Stimulated activated CD8-positive, alpha-beta memory T cell treated with anti-CD3 and anti-CD28 coated beads, Interleukin-4, amount 100 ng/mL, for 1 hour (primary cell): Measurements from ENCODE around the gene AMOTL1.
"Not testable (repeated sequence)": the region's sequence is repeated elsewhere in the genome, so short reads cannot be mapped to it uniquely, and the experiment has no call there.

ENCODE experiments used
- DNase-seq, 2 donors: peaks; one replicate each; pipeline ENCODE4 v3.0.0-alpha.2; 2020; ENCODE audit warnings: low read depth in 2 of 2, low spot score in 1 of 2

Gene AMOTL1

DNA sequence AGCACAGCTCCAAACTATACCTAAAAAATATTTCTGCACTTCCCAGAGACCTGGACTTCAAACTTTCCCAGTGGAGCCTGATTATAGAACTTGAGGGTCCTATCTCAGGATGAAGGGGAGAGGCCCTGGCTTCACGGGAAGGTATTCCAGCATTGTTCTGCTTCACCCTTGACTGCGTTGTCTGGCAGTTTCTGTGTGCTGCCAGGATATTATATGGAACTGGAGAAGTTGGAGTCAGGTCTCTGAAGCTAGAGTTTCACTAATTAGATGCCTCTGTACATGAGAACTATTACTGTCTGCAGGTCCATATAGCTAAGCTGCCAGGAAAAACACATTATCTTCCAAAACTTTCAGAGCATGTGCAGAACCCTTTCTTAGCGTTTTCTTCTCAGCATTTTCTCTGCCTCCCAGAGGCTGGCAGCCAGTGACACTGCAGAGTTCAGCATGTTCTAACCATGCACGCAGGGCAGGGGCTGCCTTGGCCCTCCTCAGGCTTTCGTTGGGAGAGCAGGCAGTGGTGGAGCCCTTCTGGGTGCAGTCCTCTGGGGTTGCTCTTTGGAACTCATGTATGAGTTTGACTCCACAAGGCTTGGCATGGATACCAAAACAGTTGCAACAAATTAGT is 105.9 kb downstream of the AMOTL1 start:
- no peak for DNase-seq

DNA sequence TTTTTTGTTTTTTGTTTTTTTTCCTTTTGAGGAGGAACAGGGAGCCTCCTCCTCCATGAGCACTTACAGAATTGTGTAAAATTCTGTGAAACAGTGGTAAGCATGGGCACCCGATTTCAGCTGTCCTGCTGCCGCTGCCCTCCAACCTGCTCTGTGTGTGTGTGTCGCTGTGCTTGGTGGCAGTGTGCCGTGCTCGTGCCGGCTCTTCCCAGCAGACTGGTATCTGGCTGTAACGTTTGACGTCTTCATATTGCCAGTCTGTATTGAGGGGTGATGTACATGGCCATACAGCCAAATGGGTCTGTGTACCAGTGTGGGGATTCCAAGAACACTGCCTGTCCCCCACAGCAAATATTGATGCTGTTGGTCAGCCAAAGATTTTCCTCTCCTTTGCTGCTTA is 108.1 kb downstream of the AMOTL1 start:
- no peak for DNase-seq

DNA sequence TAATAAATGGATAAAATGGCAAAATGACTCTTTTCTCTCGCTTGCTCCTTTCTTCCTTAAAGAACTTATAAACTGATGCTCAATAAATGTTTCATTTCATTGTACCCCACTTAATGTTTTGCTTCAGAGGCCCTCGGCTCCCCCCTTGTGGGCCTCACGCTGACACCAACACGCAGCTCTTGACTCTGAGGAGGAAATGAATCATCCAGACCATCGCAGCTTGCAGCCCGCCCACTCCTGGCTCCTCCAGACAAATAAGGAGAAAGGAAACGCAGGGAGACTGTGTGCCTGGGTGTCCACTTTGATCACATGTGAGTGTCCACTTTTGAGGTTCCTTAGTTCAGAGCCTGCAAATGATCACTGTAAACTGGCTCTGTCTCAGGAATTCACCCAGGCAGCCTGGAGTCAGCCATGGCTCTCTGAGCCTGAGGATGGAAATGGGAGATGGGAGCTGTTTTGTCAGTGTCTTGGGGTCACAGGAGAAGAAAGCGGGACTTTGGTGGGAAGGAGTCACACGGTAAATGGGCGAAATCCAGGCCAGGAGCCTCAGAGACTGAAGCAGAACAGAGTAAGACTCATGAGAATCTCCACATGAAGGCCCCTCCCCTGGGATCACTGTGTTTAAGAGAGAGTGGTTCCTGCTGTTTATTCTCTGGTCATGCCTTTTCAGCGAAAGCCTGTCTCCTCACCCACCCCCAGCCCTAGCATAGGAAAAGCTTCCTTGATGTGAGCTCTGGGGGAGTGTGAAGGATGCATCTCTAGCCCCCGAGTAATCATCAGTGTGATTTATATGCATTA is 108.7 kb downstream of the AMOTL1 start:
- DNase-seq = peak in 1 of 2 donors; percentile 9

DNA sequence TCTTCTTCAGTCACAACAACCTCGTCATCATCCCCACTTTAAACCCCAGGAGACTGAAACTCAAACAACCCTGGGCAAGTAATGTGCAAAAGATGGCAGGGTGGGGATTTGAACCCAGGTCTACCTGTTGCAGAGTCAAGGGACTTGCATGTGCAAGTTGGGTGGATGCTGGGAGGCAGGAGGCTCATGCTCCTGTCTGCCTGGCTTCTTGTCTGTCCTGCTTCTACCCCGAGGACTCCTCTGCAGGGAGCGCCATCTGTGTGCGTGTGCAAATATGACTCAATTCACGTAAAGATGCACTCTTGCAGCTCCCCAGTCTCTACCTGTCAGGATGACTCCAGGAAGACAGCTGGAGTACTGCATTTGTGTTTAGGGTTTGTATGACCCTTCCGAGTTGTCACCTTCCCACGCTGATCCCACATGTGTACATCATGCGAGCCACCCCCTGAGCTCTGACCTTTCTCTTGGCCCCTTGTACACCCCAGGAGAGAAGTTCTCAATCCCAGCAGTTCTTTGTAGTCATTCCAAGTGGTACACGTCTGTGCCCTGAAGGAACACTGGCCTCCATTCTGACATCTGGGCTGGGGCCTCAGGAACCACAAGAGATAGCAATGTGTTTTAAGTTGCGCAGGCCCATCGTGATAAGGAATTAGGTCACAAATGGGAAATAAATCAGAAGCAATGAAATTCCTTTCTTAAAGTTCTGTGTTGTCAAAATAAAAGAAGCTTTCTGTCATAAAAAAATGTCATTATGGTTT is 109.5 kb downstream of the AMOTL1 start:
- DNase-seq = no peak

DNA sequence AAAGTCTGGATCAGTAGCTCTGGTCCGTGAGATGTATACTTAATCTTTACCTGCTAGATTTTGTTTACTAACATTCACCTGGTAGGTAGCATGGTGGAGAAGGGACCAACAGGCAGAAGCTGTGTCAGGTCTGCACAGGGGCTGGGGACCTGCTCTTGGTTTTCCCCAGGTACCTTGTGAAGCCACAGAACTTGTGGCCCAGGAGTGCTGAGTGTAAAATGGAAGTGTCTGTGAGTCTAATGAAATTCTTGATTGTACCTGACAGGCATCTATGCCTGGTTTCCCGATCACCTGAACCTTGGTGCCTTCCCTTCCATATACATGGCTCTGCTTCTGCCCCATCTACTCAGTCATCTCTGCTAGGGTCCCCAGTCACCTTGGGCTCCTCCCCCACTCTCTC is 110.8 kb downstream of the AMOTL1 start:
- no peak for DNase-seq

DNA sequence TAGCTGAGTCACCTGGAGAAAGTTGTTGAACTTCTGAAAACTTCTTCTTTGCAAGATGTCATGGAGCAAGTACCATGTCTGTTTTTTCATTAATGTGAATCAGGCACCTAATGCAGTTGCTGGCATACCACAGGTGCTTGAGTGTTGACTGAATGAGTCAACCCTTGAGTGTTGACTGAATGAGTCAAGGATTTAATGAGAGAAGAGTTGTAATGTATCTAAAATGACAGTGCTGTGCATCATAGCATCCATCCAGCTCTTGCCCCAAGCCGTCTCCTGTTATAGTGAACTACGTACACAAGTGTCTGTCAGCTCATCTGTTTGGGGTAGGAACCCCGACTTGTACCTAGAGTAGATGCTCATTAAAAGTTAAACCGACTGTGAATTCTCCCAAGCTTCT is 112.1 kb downstream of the AMOTL1 start:
- no peak for DNase-seq

DNA sequence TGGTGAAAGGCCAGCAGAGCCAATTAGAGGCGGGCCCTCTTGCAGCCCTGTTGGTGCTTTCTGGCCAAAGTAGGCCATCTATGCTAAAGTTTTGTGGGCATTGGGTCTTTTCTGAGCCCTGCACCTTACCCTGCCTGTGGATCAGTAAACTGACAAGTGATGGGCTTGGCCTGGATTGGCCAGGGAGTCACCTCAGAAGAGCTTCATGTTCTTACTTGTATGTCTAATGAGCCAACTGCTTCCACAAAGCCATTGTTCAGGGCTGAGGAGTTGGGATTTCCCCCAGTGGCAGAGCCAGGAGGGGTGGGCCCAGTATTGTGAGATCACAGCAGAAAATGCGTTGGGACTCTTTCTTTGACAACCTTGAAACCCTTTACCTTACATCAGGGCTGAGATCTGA is 114.8 kb downstream of the AMOTL1 start:
- DNase-seq = no peak

DNA sequence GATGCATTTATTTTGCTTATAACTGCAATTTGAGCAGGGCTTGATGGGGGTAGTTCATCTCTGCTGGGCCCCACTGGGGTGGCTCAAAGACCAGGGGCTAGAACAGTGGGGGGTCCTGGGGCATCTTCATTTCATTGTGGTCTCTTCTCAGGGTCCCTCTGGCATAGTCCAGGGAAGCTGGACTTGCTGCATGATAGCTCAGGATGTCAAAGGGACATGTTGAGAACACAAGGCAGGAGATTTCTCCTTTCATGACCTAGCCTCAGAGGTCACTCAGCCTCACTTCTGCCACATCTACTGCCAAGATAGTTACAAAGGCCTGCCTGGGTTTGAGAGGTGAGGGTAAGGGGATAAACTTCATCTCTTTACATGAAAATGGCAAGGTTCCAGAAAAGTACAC is 115.7 kb downstream of the AMOTL1 start:
- no peak for DNase-seq

DNA sequence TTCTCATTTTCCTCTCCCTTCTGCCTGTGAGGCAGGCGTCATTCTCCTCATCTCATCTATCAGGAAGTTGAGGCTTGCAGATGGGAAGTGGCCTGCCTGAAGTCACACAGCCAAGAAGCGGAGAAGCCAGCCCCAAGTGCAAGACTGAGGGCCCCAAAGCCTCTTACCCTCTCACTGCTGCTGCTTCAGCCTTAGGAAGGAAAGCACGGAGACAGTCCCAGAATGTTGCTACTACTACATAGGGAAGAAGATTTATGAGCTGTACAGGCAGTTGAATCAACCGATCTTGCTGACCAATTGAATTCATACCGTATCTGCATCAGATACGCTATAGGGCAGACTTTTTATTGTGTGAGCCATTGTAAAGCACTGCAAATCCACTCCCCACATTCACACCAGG is 116.2 kb downstream of the AMOTL1 start:
- no peak for DNase-seq

DNA sequence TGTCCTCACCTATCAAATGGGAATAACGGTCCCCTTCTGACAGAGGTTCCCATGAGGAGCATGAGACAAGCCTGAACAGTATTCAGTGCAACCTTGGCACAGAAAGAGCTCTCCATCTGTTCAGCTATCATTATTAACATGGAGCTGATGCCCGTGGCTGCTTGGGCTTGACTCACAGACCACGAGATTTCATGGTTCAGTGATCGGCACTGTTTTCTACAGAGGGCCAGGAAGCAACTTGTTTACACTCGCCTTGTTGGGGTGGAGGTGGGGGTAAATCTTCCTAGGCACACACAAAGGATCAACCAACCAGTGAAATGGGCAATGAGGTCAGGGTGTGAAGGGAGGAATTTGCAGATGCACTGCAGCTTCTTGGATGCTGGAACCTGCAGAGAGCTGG is 117.0 kb downstream of the AMOTL1 start:
- no peak for DNase-seq

DNA sequence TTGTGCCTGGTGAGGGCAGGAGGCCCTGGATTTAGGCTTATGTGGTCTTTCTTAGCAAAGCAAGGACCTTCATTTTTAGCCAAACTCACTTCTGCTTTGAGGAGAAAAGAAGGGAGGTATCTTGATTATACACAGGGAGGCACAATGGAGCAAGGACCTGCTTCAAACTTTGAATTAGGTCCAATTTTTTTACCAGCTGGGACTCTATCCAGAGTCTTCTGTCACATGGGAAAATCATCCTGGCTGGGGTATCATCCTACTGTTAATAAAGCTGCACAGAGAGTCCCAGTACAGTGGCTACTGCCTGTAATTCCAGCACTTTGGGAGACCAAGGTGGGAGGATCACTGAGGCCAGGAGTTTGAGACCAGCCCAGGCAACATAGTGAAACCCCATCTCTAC is 117.4 kb downstream of the AMOTL1 start:
- no peak for DNase-seq

DNA sequence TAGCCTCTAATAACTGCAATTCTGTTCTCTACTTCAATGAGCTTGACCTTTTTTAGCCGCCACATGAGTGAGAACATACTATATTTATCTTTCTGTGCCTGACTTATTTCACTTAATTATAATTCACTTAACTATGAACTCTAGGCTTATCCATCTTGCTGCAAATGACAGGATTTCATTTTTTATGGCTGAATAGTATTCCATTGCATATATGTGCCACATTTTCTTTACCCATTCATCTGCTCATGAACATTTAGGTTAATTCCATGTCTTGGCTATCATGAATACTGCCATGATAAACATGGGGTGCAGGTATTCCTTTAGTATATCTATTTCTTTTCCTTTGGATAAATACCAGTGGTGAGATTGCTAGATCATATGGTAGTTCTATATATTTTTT is 120.0 kb downstream of the AMOTL1 start:
- no peak for DNase-seq

DNA sequence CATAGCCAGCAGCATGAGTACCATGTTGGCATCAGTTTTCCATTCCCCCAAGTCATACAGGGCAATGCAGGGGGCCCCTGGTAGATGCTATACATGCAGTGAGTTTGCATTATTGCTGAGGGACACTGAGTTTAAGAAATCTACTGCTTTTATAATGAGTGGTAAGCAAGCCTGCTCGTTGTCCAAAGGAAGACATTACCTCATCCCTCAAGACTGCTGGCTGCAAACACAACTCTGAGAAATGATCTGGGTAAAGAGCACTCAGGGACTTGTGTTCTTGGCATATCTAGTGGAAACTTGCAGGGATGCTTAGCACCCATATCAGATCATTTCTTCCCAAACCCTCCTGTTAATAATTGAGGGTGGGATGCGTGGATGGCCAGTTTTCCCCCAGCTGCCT is 127.3 kb downstream of the AMOTL1 start:
- DNase-seq = no peak

DNA sequence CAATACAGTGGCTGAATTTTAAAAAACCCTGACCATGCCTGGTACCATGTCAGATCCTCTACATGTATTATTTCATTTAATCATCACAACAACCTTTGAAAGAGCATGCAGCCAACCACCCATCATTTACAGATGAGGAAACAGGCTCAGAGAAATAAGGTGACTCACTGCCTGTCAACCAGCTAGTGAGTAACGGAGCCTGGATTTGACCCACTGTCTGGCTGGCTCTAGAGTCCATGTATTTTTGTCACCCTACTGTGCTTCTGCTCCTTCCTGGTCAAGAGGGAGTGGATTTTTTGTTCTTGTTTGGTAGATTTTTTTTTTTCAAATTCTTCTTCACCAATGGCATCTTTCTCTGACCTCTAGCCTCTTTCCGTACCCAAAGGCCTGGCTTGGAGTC is 127.8 kb downstream of the AMOTL1 start:
- DNase-seq = no peak

DNA sequence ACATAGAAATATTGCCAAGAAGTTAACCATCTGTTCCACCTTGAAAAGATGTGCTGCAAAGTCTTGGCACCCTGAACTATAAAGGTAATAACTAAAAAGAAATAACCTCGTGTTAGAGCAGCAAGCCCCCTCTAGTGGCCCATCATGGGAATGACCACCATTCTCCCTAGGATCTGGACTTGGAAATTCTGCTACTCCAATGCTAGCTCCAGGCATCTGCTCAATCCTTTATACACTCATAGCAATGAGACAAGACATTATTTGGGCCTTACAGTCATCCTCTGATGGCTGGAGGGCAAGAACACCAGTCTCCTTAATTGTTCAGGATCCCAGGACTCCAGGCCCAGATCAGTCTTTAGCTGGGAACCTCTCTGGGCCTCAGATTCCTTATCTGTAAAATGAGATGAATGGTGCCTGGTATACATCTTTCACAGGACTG is 129.2 kb downstream of the AMOTL1 start:
- DNase-seq = no peak

DNA sequence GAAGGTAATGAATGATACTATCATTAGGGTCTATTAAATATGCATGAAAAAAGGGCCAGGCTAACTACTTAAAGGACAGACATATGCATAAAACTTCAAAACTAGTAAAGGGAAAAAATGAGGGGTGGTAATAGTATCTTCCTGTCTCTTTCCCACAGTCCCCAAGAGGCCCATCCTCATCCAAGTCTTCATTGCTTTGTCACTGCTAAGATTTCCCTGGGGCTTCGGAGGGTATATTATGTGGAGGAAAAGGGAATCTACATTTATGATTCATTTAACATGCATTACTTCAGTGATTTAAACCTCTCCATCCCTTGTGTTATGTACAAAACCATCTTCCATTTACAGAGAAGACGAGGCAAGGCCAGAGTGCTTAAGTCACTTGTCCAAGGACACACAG is 139.1 kb downstream of the AMOTL1 start:
- DNase-seq = no peak

DNA sequence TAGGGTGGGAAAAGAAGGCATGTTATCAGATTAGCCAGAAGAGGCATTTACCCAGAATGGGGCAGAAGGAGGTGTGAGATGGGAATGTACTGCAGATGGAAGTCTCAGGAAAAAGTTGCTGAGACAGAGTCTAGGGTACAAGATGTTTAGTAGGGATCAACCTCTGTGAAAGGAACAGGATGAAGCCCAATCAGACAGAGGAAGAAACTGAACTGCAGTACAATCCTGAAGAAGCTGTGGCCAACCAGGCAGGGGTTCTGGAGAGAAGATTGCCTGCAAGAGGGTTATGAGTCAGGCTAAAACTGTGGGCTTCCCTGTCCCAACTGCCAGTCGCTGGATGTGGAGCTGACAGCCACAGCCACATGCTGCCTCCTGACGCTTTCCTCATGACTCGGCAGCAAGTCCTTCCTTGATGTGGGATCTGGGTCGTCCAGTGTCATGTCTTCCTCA is 141.2 kb downstream of the AMOTL1 start:
- no peak for DNase-seq

DNA sequence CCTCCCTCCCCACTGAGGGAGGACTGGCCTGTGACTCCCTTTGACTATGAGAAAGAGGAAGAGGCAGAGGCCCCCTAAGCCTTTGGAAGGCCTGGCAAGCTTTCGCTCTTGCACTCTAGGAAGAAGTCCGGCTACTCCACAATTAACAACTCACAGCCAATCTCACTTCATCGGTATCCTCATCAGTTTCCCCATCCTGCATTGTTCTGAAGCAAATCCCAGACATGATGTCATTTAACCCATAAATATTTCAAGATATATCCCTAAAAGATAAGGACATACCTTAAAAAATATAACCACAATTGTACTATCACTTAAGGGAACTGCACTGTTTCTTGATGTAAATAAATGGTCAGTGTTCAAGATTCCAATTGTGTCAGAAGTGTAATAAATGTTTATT is 142.1 kb downstream of the AMOTL1 start:
- no peak for DNase-seq

DNA sequence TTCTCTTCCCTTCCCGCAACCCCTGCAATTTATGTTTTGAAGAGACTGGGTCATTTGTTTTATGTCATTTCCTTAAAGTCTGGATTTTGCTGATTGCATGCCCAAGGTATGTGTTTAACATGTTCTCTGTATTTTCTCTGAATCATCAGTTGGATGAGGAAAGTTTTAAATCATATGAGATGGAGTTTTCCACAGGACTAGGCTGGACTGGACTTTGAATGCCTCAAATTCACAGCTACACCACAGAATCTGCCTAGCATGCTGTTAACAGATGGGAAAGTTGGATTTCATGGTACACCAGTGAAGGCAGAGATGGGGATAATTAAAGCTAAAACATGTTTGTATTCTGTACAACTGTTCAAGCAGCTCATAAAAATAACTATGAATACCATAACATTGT is 142.6 kb downstream of the AMOTL1 start:
- DNase-seq = no peak

DNA sequence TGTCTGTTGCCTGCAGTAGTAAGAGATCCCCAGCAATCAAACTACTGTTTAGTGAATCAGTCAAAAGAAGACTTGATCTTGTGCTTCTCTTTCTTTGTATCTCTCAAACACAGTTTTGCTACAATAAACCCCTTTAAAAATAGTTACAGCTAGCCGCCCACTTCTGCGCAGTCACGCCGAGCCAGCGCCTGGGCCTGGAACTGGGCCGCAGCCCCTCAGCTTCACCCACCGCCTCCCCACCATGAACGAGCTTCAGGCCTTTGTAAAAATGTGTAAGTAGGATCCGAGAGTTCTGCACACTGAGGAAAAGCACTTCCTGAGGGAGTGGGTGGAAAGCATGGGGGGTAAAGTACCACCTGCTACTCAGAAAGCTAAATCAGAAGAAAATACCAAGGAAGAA is 144.7 kb downstream of the AMOTL1 start:
- no peak for DNase-seq

DNA sequence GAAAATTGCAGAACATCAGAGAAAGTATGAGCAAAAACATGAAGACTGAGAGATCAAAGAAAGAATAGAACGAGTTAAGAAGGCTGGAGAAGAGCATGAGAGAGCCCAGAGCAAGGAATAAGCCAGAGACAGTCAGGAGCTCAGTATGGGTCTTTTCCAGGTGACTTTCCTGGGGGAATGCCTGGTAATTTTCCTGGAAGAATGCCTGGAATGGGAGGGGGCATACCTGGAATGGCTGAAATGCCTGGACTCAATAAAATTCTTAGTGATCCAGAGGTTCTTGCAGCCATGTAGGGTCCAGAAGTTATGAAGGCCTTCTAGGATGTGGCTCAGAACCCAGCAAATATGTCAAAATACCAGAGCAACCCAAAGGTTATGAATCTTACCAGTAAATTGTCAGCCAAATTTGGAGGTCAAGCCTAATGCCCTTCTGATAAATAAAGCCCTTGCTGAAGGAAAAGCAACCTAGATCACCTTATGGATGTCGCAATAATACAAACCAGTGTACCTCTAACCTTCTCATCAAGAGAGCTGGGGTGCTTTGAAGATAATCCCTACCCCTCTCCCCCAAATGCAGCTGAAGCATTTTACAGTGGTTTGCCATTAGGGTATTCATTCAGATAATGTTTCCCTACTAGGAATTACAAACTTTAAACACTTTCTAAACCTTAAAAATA is 145.7 kb downstream of the AMOTL1 start:
- DNase-seq = not testable (repeated sequence)

DNA sequence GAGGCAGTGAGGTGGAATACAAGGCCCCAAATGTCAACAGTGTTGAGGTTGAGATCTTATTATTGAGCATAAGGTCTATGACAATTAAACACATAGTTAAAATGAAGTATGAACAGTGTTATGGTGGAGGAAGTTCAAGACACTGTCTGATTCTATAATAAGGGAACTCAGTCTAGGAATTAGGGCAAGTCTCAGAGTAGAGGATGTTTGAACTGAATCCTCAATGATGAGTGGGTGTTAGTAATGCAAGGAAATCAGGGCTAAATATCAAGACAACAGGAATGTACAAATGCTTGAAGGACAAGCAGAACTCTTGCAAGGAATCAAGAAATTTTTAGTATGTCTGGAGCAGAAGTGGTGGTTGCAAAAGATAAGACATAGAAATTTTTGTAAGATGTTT is 152.2 kb downstream of the AMOTL1 start:
- no peak for DNase-seq
